ENCODE measurements around the gene ITGAL. TPM values are rescaled to one million over a fixed set of nuclear protein-coding genes. Genes with fewer than 3 reads are reported as not detected.

ITGAL gene
- total and polyA plus RNA-seq, 4 experiments from 2014 or later, result 110 to 657 (median 403) TPM

DNA sequence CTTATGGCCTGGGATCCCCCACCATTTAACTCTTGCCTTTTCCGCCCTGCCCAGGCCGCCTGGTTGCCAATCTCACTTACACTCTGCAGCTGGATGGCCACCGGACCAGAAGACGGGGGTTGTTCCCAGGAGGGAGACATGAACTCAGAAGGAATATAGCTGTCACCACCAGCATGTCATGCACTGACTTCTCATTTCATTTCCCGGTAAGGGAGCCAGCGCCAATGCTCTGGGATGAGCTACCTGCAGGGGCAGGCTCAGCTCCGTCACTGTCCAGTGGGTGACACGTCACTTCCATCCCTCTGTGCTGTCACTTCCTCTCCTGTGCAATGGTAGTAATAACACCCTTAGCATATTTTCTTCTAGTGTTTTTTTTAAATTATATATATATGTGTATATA is 26.7 kb downstream of the ITGAL start:
- CTCF ChIA-PET (ENCODE audit: partially characterized antibody), result interaction anchor here (1.7 to 5.3 kb wide), 2 partner anchors 50 to 130 kb away, joined by 5 to 25 read pairs; no protein-coding TSS in a partner anchor
- no peaks in the 10 kb centered on the region for H3K4me1 ChIP-seq (ENCODE audit: insufficient read depth, low read length)
- Mint-ChIP-seq H3K4me3 (peak overlapping the region in 1 of 8 donors; percentile 28), H3K4me1 (peaks cover under 1 to 4% (median 4%) of the 10 kb centered on the region in 4 donors), H3K36me3 (peaks cover 23 to 42% of the 10 kb centered on the region in 2 donors), H3K9me3 (no peaks in the 10 kb centered on the region), H3K27me3 (no peaks in the 10 kb centered on the region), H3K27ac (peak overlapping the region in 3 of 7 donors; percentile 6 to 64 (median 42))
- no peaks in the 10 kb centered on the region for H3K27me3 ChIP-seq (ENCODE audit: insufficient read depth, low read length)
- H3K36me3 ChIP-seq (ENCODE audit: insufficient read depth, low read length), result peaks cover 63% of the 10 kb centered on the region
- DNase-seq, result no peak
- H3K4me3 ChIP-seq (ENCODE audit: low read length in 2 of 2), result no peak overlapping the region
- no peak overlapping the region for H3K27ac ChIP-seq (ENCODE audit: low read depth, low read length)
- POLR2A ChIA-PET (ENCODE audit: partially characterized antibody), result interaction anchor here (1.5 to 41.1 kb wide), 4 partner anchors 11 to 51 kb away, joined by 5 to 1162 read pairs (median 197); partner anchors contain the start of genes ITGAL and SEPHS2
- intact Hi-C loops (cut with micrococcal nuclease), result no loop called here
- H3K9me3 ChIP-seq (ENCODE audit: control insufficient read depth in 1 of 2, low read length in 2 of 2), result no peaks in the 10 kb centered on the region

DNA sequence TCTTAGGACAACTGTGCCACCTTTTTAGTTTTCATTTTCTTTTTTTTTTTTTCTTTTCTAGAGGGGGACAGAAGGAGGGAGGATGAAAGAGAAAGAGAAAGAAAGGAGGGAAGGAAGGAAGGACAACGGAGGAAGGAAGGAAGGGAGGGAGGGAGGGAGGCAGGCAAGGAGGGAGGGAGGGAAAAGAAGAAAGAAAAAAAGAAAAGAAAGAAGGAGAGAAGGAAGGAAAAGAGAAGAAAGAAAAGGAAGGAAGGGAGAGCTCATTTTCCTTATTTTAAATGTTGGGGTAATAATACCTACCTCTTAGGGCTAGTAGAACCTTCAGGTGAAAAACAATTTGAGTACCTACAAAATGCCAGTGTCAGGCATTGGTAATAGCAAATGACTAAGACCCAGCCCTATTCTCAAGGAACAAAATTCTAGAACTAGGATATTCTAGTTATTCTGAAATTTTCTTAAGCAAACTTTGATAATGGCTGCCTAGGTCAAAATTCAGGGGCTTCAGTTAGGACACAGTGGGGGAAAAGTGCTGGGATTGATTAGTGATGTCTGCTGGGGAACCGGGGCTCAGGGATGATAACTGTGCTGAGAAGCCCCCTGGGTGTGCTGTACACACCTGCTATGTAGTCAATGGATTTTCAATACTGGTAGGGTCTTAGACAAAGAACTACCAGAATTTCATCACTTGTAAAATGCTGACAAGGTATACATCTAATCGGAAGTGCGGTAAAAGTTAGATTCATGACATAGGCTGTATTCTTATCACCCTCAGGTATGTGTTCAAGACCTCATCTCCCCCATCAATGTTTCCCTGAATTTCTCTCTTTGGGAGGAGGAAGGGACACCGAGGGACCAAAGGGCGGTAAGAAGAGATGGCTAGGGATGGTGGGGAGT is 31.1 kb downstream of the ITGAL start:
- no peak overlapping the region for H3K4me3 Mint-ChIP-seq
- peaks cover 30 to 35% of the 10 kb centered on the region in 2 donors for H3K36me3 Mint-ChIP-seq
- no peak overlapping the region for H3K4me3 ChIP-seq (ENCODE audit: low read length in 2 of 2)
- POLR2A ChIA-PET (ENCODE audit: partially characterized antibody), result interaction anchor here (1.2 to 41.1 kb wide), 5 partner anchors 8 to 55 kb away, joined by 5 to 1162 read pairs (median 22); partner anchors contain the start of genes ITGAL and SEPHS2
- H3K9me3 Mint-ChIP-seq, result no peaks in the 10 kb centered on the region
- H3K4me1 ChIP-seq (ENCODE audit: insufficient read depth, low read length), result no peaks in the 10 kb centered on the region
- no peaks in the 10 kb centered on the region for H3K9me3 ChIP-seq (ENCODE audit: control insufficient read depth in 1 of 2, low read length in 2 of 2)
- H3K36me3 ChIP-seq (ENCODE audit: insufficient read depth, low read length), result peaks cover 64% of the 10 kb centered on the region
- peak overlapping the region in 6 of 7 donors; percentile 60 to 86 (median 80) for H3K27ac Mint-ChIP-seq
- H3K27me3 ChIP-seq (ENCODE audit: insufficient read depth, low read length), result no peaks in the 10 kb centered on the region
- H3K27me3 Mint-ChIP-seq, result no peaks in the 10 kb centered on the region
- no peak for DNase-seq
- peaks cover 0 to 4% (median 1%) of the 10 kb centered on the region in 4 donors for H3K4me1 Mint-ChIP-seq
- CTCF ChIA-PET (ENCODE audit: partially characterized antibody), result no interaction called here
- no peak overlapping the region for H3K27ac ChIP-seq (ENCODE audit: low read depth, low read length)
- intact Hi-C loops (cut with micrococcal nuclease), result no loop called here

DNA sequence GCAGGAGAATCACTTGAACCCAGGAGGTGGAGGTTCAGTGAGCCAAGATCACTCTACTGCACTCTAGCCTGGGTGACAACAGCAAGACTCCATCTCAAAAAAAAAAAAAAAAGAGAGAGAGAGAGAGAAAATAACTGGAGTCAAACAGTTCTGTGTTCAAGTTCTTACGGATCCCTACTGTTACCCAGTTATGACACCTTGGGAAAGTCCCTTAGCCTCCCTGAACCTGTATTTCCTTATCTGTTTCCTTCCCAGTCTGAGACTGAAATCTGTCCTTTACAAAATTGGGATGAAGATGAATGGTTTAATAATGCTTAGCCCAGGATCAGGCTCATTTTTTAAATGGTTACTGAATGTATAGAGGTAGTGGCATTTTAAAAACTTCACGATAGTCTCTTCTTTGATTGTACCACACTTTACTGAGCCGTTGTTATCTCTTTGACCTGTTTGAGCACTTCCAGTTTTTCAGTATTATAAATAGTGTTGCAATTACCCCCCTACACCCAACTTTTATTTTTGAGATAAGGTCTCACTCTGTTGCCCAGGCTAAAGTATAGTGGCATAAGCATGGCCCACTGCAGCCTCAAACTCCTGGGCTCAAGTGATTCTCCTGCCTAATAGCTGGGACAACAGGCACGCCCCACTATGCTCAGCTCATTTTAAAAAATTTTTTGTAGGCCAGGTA is 36.7 kb downstream of the ITGAL start:
- Mint-ChIP-seq H3K27ac (peak overlapping the region in 5 of 7 donors; percentile 18 to 85 (median 48)), H3K9me3 (no peaks in the 10 kb centered on the region), H3K36me3 (peaks cover 56 to 58% of the 10 kb centered on the region in 2 donors), H3K4me1 (peaks cover 0 to 12% (median 5%) of the 10 kb centered on the region in 4 donors), H3K4me3 (no peak overlapping the region), H3K27me3 (no peaks in the 10 kb centered on the region)
- Histone ChIP-seq H3K36me3 (ENCODE audit: insufficient read depth, low read length) (peaks cover 79% of the 10 kb centered on the region), H3K4me3 (ENCODE audit: low read length in 2 of 2) (no peak overlapping the region), H3K4me1 (ENCODE audit: insufficient read depth, low read length) (no peaks in the 10 kb centered on the region), H3K9me3 (ENCODE audit: control insufficient read depth in 1 of 2, low read length in 2 of 2) (no peaks in the 10 kb centered on the region), H3K27me3 (ENCODE audit: insufficient read depth, low read length) (no peaks in the 10 kb centered on the region), H3K27ac (ENCODE audit: low read depth, low read length) (no peak overlapping the region)
- intact Hi-C loops (cut with micrococcal nuclease), result no loop called here
- DNase-seq, result no peak
- POLR2A ChIA-PET (ENCODE audit: partially characterized antibody), result interaction anchor here (0.9 to 5.1 kb wide), 13 partner anchors 11 to 101 kb away, joined by 3 to 22 read pairs (median 6); partner anchors contain the start of genes DCTPP1, ITGAL and ZNF689
- CTCF ChIA-PET (ENCODE audit: partially characterized antibody), result interaction anchor here (1.1 to 1.7 kb wide), 6 partner anchors 25 to 120 kb away, joined by 3 to 8 read pairs (median 4); partner anchors contain the start of gene ZNF747

DNA sequence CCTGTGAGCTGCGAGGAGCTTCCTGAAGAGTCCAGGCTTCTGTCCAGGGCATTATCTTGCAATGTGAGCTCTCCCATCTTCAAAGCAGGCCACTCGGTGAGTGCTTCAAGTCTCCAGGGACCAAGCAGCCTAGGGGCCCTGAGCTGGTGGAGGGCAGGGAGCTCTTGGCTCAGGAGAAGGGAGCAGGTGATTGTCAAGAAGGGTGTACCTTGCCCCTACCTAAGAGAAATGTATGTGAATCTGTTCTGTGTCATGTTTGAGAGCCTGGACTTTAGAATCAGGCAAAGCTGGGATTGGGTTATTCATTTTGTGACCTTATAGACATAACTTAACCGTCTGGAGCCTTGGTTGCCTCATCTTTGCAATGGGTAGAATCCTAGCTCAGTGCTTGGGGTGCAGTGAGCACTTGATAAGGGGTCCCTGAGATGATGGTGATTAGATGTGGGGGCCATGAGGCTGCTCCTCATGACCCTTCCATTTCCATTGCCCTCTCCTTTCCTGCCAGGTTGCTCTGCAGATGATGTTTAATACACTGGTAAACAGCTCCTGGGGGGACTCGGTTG is 37.9 kb downstream of the ITGAL start:
- ChIA-PET POLR2A (ENCODE audit: partially characterized antibody) (interaction anchor here (0.6 to 2.8 kb wide), 16 partner anchors 10 to 295 kb away, joined by 3 to 15 read pairs (median 4); partner anchors contain the start of genes DCTPP1, ITGAL and ZNF689), CTCF (ENCODE audit: partially characterized antibody) (interaction anchor here (1.2 to 1.7 kb wide), 6 partner anchors 9 to 119 kb away, joined by 3 to 8 read pairs (median 4); partner anchors contain the start of gene ZNF747)
- Histone ChIP-seq H3K27ac (ENCODE audit: low read depth, low read length) (peak overlapping the region; percentile 21), H3K4me1 (ENCODE audit: insufficient read depth, low read length) (no peaks in the 10 kb centered on the region), H3K36me3 (ENCODE audit: insufficient read depth, low read length) (peaks cover 71% of the 10 kb centered on the region), H3K9me3 (ENCODE audit: control insufficient read depth in 1 of 2, low read length in 2 of 2) (no peaks in the 10 kb centered on the region), H3K4me3 (ENCODE audit: low read length in 2 of 2) (no peak overlapping the region), H3K27me3 (ENCODE audit: insufficient read depth, low read length) (no peaks in the 10 kb centered on the region)
- H3K27ac Mint-ChIP-seq, result peak overlapping the region in 5 of 7 donors; percentile 7 to 80 (median 69)
- H3K4me3 Mint-ChIP-seq, result no peak overlapping the region
- DNase-seq, result no peak
- H3K9me3 Mint-ChIP-seq, result no peaks in the 10 kb centered on the region
- peaks cover 55 to 65% of the 10 kb centered on the region in 2 donors for H3K36me3 Mint-ChIP-seq
- H3K4me1 Mint-ChIP-seq, result peaks cover 0 to 12% (median 5%) of the 10 kb centered on the region in 4 donors
- H3K27me3 Mint-ChIP-seq, result no peaks in the 10 kb centered on the region
- intact Hi-C loops (cut with micrococcal nuclease), result no loop called here

- Mint-ChIP-seq H3K36me3 (peaks cover 59 to 72% of the 10 kb centered on the region in 2 donors), H3K9me3 (peaks cover 0 to 1% (median 0%) of the 10 kb centered on the region in 8 donors), H3K4me3 (no peak overlapping the region), H3K4me1 (peaks cover 0 to 11% (median 7%) of the 10 kb centered on the region in 4 donors), H3K27ac (peak overlapping the region; percentile 36 to 80 (median 52)), H3K27me3 (no peaks in the 10 kb centered on the region)
- no peak for DNase-seq
- Histone ChIP-seq H3K4me3 (ENCODE audit: low read length in 2 of 2) (no peak overlapping the region), H3K9me3 (ENCODE audit: control insufficient read depth in 1 of 2, low read length in 2 of 2) (no peaks in the 10 kb centered on the region), H3K27ac (ENCODE audit: low read depth, low read length) (no peak overlapping the region), H3K36me3 (ENCODE audit: insufficient read depth, low read length) (peaks cover 75% of the 10 kb centered on the region), H3K27me3 (ENCODE audit: insufficient read depth, low read length) (no peaks in the 10 kb centered on the region), H3K4me1 (ENCODE audit: insufficient read depth, low read length) (no peaks in the 10 kb centered on the region)
- CTCF ChIA-PET (ENCODE audit: partially characterized antibody), result interaction anchor here (0.7 to 2.2 kb wide), 4 partner anchors 10 to 87 kb away, joined by 3 to 9 read pairs (median 3); no protein-coding TSS in a partner anchor
- POLR2A ChIA-PET (ENCODE audit: partially characterized antibody), result interaction anchor here (1.1 to 2.8 kb wide), 9 partner anchors 10 to 74 kb away, joined by 3 to 15 read pairs (median 4); no protein-coding TSS in a partner anchor
- intact Hi-C loops (cut with micrococcal nuclease), result no loop called here
Measured at GRCh38 chr16:30511509-30511908, 39.0 kb downstream of the ITGAL start.

DNA sequence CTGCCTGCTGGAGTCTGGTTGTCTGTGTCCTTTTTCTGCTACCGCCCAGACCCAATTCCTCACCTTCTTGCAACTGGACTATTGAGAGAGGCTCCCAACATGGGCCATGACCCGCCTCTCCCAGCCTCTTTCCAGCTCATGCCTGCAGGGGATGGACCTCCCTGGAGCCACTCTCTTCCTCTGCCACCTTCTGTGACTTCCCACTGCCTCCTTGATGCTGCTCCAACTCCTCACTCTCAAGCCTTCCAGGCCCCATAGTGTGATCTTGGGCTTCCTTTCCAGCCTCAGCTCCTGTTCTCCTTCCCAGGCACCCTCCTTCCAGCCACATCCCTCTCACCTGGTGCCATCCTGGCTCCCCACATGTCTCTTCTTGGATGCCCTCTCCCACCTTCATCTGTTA is 42.7 kb downstream of the ITGAL start:
- H3K4me1 Mint-ChIP-seq, result peaks cover 0 to 13% (median 6%) of the 10 kb centered on the region in 4 donors
- peak overlapping the region in 5 of 7 donors; percentile 37 to 64 (median 60) for H3K27ac Mint-ChIP-seq
- H3K36me3 Mint-ChIP-seq, result peaks cover 74 to 85% of the 10 kb centered on the region in 2 donors
- Histone ChIP-seq H3K27me3 (ENCODE audit: insufficient read depth, low read length) (no peaks in the 10 kb centered on the region), H3K27ac (ENCODE audit: low read depth, low read length) (no peak overlapping the region), H3K4me3 (ENCODE audit: low read length in 2 of 2) (no peak overlapping the region), H3K36me3 (ENCODE audit: insufficient read depth, low read length) (peaks cover 86% of the 10 kb centered on the region), H3K9me3 (ENCODE audit: control insufficient read depth in 1 of 2, low read length in 2 of 2) (no peaks in the 10 kb centered on the region), H3K4me1 (ENCODE audit: insufficient read depth, low read length) (no peaks in the 10 kb centered on the region)
- no peak overlapping the region for H3K4me3 Mint-ChIP-seq
- H3K9me3 Mint-ChIP-seq, result peaks cover 0 to 5% (median 0%) of the 10 kb centered on the region in 8 donors
- no peak for DNase-seq
- no peaks in the 10 kb centered on the region for H3K27me3 Mint-ChIP-seq
- ChIA-PET CTCF (ENCODE audit: partially characterized antibody) (interaction anchor here (1.2 kb wide), 1 partner anchor 59 kb away, joined by 3 read pairs; no protein-coding TSS in a partner anchor), POLR2A (ENCODE audit: partially characterized antibody) (interaction anchor here (0.8 to 3.2 kb wide), 6 partner anchors 10 to 57 kb away, joined by 3 to 9 read pairs (median 4); no protein-coding TSS in a partner anchor)
- intact Hi-C loops (cut with micrococcal nuclease), result no loop called here

Data from CD4-positive, alpha-beta memory T cell (primary cell).